SJSA1 (cell line): Measurements from ENCODE around the gene DISP3. TPM values are rescaled to one million over a fixed set of nuclear protein-coding genes. Genes with fewer than 3 reads are reported as not detected.

ENCODE experiments used
- DNase-seq, 2 experiments: peaks; one replicate each; pipeline ENCODE4 v3.0.0-alpha.2; 2015 to 2020; ENCODE audit warnings: low spot score in 2 of 2, low read depth in 1 of 2
- H3K27ac ChIP-seq: fragments of 250-450 bp; sonication (Bioruptor Pico); 2 replicates; pipeline ENCODE4 v1.5.1; 2020; ENCODE audit warnings: mild to moderate bottlenecking, moderate library complexity
- H3K27me3 ChIP-seq: fragments of 250-450 bp; sonication (Bioruptor Pico); replicated peaks from 2 replicates; pipeline ENCODE4 v1.5.1; 2020; ENCODE audit warnings: mild to moderate bottlenecking, moderate library complexity
- H3K36me3 ChIP-seq: fragments of 250-450 bp; sonication (Bioruptor Pico); 2 replicates; pipeline ENCODE4 v1.5.1; 2020; ENCODE audit warnings: mild to moderate bottlenecking
- H3K4me1 ChIP-seq: fragments of 250-450 bp; sonication (Bioruptor Pico); replicated peaks from 2 replicates; pipeline ENCODE4 v1.6.1; 2021; ENCODE audit warnings: mild to moderate bottlenecking
- H3K4me3 ChIP-seq: fragments of 250-450 bp; sonication (Bioruptor Pico); 2 replicates; pipeline ENCODE4 v1.5.1; 2020; ENCODE audit warnings: mild to moderate bottlenecking
- H3K9me3 ChIP-seq: fragments of 250-450 bp; sonication (Bioruptor Pico); replicated peaks from 2 replicates; pipeline ENCODE4 v1.5.1; 2020; ENCODE audit warnings: mild to moderate bottlenecking
- total RNA-seq: library from RNA; depleted of rRNA; stranded (reverse); fragments of >200 nt; shearing (Covaris generic); gene quantifications from 2 replicates; pipeline ENCODE4 v1.2.3, GENCODE V29; 2014

The DISP3 gene
- total RNA-seq, 1 experiment from 2014 or later, result not detected

GRCh38 chr1:11500881-11501280 lies 21.9 kb downstream of the DISP3 start:
- no peak overlapping the region for H3K4me3 ChIP-seq
- H3K9me3 ChIP-seq, result peaks cover 14% of the 10 kb centered on the region
- H3K27me3 ChIP-seq, result peaks cover 7% of the 10 kb centered on the region; the same call in 1 of the 2 replicates
- H3K4me1 ChIP-seq, result no peaks in the 10 kb centered on the region
- DNase-seq, result no peak
- no peak overlapping the region for H3K27ac ChIP-seq
- no peaks in the 10 kb centered on the region for H3K36me3 ChIP-seq

- Histone ChIP-seq H3K9me3 (peaks cover 14% of the 10 kb centered on the region), H3K27me3 (peaks cover 7% of the 10 kb centered on the region; the same call in 1 of the 2 replicates), H3K4me1 (no peaks in the 10 kb centered on the region), H3K36me3 (no peaks in the 10 kb centered on the region), H3K27ac (no peak overlapping the region), H3K4me3 (no peak overlapping the region)
- DNase-seq, result no peak
These were observed 22.5 kb downstream of the DISP3 start for GRCh38 chr1:11501491-11501897.

DNA sequence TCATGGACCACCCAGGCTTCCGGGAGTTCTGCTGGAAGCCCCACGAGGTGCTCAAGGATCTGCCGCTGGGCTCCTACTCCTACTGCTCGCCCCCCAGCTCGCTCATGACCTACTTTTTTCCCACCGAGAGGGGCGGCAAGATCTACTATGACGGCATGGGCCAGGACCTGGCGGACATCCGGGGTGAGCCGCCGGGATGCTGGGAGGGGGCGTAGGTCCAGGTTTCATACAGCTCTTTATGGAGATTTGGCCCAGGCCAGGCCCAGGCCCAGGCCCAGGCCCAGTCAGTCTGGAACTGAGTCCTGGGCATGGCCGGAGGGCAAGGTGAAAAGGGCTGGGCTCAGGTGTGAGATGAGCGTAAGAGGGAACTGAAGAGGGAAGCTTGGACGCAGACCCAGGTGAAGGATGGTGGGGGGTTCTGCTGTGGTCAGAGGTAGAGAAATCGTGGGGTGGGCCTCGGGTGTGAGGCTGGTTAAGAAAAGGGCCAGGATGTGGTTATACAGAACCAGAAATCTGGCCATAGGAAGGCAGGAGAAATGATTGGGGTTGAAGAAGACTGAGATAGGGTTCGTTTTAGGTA lies 23.0 kb downstream of the DISP3 start:
- DNase-seq, result no peak
- H3K9me3 ChIP-seq, result peaks cover 18% of the 10 kb centered on the region
- no peaks in the 10 kb centered on the region for H3K36me3 ChIP-seq
- no peaks in the 10 kb centered on the region for H3K4me1 ChIP-seq
- peaks cover 7% of the 10 kb centered on the region; the same call in 1 of the 2 replicates for H3K27me3 ChIP-seq
- H3K4me3 ChIP-seq, result no peak overlapping the region
- H3K27ac ChIP-seq, result no peak overlapping the region

DNA sequence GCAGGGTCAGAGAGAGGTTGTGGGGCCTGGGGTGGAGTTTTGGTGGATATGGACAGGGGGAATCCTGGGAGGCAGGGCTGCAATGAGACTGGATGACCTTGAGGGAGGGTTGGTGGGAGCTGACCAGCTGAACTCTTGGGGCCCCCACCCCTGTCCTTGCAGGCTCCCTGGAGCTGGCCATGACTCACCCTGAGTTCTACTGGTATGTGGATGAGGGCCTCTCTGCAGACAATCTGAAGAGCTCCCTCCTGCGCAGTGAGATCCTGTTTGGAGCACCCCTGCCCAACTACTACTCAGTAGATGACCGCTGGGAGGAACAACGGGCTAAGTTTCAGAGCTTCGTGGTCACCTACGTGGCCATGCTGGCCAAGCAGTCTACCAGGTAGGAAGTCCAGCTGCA lies 23.6 kb downstream of the DISP3 start:
- H3K27ac ChIP-seq, result no peak overlapping the region
- H3K36me3 ChIP-seq, result no peaks in the 10 kb centered on the region
- H3K27me3 ChIP-seq, result peaks cover 7% of the 10 kb centered on the region; the same call in 1 of the 2 replicates
- no peak overlapping the region for H3K4me3 ChIP-seq
- H3K9me3 ChIP-seq, result peaks cover 21% of the 10 kb centered on the region
- no peak for DNase-seq
- no peaks in the 10 kb centered on the region for H3K4me1 ChIP-seq

DNA sequence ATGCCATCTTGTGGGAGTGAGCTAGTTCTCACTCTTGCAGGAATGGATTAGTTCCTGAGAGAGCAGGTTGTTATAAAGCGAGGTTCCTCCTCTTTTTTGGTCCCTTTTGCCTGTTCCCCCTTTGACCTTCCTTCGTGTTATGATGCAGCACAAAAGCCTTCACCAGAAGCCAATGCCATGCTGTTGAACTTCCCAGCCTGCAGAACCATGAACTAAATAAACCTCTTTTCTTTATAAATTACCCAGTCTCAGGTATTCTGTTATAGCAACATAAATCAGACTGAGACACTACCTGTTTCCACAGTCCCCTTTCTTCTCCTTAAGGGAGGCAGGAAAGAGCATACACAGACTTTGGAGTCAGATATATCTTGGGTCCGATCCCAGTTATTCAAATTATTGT lies 25.6 kb downstream of the DISP3 start:
- Histone ChIP-seq H3K36me3 (no peaks in the 10 kb centered on the region), H3K27ac (no peak overlapping the region), H3K27me3 (0 out of 2 replicates have a peak, but pooled peaks cover 5% of the 10 kb centered on the region), H3K4me3 (no peak overlapping the region), H3K9me3 (peaks cover 25% of the 10 kb centered on the region), H3K4me1 (no peaks in the 10 kb centered on the region)
- DNase-seq, result no peak

DNA sequence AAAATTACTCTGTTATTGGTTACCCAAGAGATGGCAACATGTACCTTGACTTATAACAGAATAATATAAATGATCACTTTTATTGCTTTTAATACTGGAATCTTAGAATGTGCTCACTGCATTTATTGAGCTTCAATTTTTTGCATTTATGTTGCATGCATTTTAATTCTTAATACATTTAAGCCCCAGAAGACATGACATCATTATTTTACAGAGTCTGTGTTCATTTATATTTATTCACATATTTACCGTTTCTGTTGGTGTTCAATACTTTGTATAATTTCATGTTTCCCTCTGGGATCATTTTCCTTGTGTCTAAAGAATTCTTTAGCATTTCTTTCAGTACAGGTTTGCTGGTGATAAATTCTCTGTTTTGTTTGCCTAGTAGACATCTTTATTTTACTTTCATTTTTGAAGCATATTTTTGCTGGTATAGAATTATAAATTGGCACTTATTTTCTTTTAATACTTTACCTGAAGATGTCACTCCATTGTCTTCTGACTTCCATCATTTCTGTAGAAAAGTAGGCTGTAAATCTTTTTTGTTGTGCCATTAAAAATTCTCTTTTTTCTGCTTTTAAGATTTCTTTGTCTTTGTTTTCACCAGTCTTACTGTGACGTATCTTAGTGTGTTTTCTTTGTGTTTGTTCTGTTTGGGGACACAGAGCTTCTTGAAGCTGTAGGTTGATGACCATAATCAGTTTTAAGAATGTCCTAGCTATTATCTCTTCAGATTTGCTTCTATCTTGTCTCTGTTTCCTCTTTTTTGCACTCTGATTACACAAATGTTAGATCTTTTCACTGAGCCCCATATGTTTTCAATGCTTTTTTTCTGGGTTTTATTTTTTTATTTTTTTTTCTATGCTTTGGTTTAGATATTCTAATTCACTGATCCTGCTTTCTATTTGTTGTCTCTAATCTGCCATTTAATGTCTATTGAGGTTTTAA lies 26.9 kb downstream of the DISP3 start:
- no peaks in the 10 kb centered on the region for H3K36me3 ChIP-seq
- DNase-seq, result no peak
- peaks cover 25% of the 10 kb centered on the region for H3K9me3 ChIP-seq
- H3K4me1 ChIP-seq, result no peaks in the 10 kb centered on the region
- H3K27ac ChIP-seq, result no peak overlapping the region
- no peaks in the 10 kb centered on the region for H3K27me3 ChIP-seq
- H3K4me3 ChIP-seq, result no peak overlapping the region

DNA sequence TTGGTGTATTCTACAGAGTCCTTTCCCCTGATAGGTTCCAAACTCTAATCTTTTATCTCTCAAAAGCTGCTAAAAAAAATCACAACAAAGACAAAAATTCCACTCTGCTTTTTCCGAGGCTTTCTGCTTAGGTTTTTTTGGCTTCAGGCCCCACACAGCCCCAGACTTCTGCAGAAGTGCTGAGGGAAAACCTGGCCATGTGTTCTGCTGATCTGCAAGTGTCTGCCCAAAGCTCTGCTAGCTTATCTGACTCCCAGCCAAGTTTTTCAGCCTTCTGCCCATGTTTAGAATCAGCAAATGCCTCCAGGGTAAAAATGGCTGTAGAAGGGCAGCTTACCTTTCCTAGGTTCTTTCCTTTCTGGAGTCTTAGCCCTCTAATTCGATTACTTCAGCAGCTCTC lies 28.4 kb downstream of the DISP3 start:
- H3K27ac ChIP-seq, result no peak overlapping the region
- no peaks in the 10 kb centered on the region for H3K36me3 ChIP-seq
- no peaks in the 10 kb centered on the region for H3K27me3 ChIP-seq
- H3K4me3 ChIP-seq, result no peak overlapping the region
- no peaks in the 10 kb centered on the region for H3K4me1 ChIP-seq
- H3K9me3 ChIP-seq, result peaks cover 20% of the 10 kb centered on the region
- no peak for DNase-seq

DNA sequence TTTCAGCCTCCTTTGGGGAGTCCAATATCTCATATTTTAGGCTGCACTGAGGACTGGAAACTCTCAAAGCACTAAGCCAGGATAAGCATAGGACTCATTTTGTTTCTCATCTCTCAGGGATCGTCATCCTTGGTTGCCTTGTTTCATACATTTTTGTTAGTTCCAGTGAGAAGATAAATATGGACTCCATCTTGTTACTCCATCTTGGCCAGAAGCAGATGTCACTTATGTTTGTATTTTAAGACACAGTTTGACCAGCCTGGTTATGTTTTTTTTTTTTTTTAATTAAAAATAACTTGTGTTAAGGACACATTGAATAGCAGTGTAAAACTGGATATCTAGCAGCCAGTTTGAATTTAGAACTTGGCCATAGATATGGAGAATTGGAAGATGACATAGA lies 34.7 kb downstream of the DISP3 start:
- H3K9me3 ChIP-seq, result no peaks in the 10 kb centered on the region
- H3K27me3 ChIP-seq, result no peaks in the 10 kb centered on the region
- no peak for DNase-seq
- no peaks in the 10 kb centered on the region for H3K4me1 ChIP-seq
- no peak overlapping the region for H3K27ac ChIP-seq
- H3K4me3 ChIP-seq, result no peak overlapping the region
- no peaks in the 10 kb centered on the region for H3K36me3 ChIP-seq

DNA sequence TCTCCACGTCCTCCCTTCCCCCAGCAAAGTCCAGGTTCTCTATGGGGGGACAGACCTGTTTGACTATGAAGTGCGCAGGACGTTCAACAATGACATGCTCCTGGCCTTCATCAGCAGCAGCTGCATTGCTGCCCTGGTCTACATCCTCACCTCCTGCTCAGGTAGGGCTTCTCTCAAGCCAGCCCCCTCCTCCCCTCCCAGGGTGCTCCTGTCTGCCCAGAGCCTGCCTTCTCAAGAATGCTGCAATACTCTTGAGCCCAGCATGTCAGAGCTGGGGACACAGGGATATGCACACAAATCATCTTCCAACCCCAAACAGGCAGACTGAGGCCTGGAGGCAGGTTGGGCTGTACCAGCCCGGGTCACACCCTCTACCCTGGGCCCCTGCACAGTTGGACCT lies 35.4 kb downstream of the DISP3 start:
- DNase-seq, result no peak
- no peaks in the 10 kb centered on the region for H3K36me3 ChIP-seq
- H3K4me3 ChIP-seq, result no peak overlapping the region
- no peaks in the 10 kb centered on the region for H3K27me3 ChIP-seq
- no peak overlapping the region for H3K27ac ChIP-seq
- H3K4me1 ChIP-seq, result no peaks in the 10 kb centered on the region
- no peaks in the 10 kb centered on the region for H3K9me3 ChIP-seq

DNA sequence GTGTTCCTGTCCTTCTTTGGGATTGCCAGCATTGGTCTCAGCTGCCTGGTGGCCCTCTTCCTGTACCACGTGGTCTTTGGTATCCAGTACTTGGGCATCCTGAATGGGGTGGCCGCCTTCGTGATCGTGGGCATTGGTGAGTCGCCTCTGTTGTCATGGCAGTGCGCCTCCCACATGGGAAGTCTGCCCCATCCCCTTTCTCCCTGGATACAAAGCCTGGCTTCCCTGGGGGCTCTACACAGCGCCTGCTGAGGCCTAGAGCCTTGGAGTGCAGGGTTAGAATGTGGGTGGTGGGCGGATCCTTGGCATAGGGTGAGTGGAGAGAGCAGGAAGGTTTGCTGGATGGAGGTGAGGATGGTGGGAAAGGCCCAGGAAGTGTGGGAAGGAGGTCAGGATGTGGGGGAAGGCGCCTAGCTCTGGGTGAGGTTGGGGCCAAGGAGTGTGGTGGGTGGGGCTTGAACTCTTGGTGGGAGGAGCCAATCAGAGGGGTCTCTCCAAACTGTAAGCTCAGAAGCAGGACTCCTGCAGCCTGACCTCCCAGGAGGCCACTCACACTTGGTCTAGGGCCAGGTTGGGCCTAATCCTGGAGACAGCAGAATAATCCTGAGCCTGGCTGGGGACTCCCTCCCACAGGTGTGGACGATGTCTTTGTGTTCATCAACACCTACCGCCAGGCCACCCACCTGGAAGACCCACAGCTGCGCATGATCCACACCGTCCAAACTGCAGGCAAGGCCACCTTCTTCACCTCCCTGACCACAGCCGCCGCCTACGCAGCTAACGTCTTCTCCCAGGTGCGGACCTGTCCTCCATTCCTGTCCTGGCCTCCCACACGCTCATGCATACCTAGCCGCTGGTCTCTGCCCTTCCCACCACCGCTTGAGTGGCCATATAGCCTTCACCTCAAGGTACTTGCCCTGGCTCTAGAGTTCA lies 36.7 kb downstream of the DISP3 start:
- Histone ChIP-seq H3K27me3 (no peaks in the 10 kb centered on the region), H3K4me1 (no peaks in the 10 kb centered on the region), H3K27ac (no peak overlapping the region), H3K36me3 (no peaks in the 10 kb centered on the region), H3K4me3 (no peak overlapping the region), H3K9me3 (no peaks in the 10 kb centered on the region)
- no peak for DNase-seq

DNA sequence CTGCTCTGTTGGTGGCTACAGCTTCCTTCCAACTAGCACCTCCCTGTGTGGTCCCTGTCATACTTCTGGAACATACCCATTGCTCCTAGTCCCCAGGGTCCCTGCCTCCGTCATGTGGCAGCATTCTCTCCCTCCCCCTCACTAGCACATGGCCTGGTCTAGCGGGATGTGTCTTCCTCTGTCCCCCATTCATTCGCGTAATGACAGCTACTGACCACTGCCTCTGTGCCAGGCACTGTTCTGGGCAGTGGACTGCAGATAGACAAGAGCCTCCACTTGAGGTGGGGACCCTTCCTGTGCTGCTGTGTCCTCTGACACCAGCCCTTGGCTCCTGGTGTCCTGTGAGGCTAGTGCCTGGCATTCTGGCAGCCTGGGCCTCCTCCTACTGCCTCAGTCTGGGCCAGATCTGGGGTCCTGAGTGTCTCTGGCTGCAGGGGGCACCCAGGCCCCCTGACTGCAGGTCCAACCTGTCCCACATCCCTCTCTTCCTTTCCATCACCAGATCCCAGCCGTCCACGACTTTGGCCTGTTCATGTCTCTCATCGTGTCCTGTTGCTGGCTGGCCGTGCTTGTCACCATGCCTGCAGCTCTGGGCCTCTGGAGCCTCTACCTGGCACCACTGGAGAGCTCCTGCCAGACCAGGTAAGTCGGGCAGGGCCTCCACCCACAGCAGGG lies 38.1 kb downstream of the DISP3 start:
- H3K4me1 ChIP-seq, result no peaks in the 10 kb centered on the region
- DNase-seq, result no peak
- no peaks in the 10 kb centered on the region for H3K9me3 ChIP-seq
- no peak overlapping the region for H3K27ac ChIP-seq
- no peaks in the 10 kb centered on the region for H3K27me3 ChIP-seq
- no peaks in the 10 kb centered on the region for H3K36me3 ChIP-seq
- H3K4me3 ChIP-seq, result no peak overlapping the region

DNA sequence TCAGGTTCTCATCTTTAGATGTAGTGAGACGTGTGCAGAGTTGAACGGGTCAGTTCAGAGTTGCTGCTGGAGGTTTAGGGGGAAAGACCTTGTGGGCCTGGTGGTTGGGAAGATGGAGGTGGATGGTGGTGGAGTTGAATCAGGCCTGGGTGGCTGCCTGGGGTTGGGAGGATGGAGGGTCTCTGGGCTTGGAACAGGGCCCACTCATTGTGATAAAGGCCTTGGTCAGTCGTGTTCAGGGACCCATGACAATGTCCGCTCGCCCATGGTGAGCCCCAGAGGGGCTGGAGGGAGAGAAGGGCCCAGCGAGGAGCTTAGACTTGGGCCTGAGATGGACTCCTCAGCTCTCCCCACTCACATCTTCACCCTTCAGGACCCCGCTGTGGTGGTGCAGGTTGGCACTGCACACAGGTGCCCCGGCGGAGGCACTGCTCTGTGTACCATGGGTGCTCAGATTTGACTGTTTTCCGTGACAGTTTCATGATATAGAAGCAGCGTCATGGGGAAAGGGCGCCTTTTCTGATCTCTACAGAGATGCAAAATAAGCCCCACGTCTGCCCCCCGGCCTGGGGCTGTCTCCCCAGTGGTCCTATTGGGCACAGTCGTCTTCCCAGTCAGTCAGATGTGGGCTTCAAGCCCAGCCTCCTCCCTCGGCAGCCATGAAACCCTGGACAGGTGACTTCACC lies 39.2 kb downstream of the DISP3 start:
- DNase-seq, result no peak
- H3K27me3 ChIP-seq, result no peaks in the 10 kb centered on the region
- H3K9me3 ChIP-seq, result no peaks in the 10 kb centered on the region
- H3K4me1 ChIP-seq, result no peaks in the 10 kb centered on the region
- H3K27ac ChIP-seq, result no peak overlapping the region
- H3K36me3 ChIP-seq, result no peaks in the 10 kb centered on the region
- H3K4me3 ChIP-seq, result no peak overlapping the region
